Mesangial cell (primary cell): Measurements from ENCODE around the gene IL17D. TPM values are rescaled to one million over a fixed set of nuclear protein-coding genes. Genes with fewer than 3 reads are reported as not detected.

Source experiments
- total RNA-seq: library from RNA; depleted of rRNA; stranded (reverse); fragments of >200 nt; gene quantifications from 2 replicates; pipeline ENCODE4 v1.2.3, GENCODE V29; 2015

IL17D gene
- total RNA-seq: 0.51 and 0.98 TPM in 2 replicates

DNA sequence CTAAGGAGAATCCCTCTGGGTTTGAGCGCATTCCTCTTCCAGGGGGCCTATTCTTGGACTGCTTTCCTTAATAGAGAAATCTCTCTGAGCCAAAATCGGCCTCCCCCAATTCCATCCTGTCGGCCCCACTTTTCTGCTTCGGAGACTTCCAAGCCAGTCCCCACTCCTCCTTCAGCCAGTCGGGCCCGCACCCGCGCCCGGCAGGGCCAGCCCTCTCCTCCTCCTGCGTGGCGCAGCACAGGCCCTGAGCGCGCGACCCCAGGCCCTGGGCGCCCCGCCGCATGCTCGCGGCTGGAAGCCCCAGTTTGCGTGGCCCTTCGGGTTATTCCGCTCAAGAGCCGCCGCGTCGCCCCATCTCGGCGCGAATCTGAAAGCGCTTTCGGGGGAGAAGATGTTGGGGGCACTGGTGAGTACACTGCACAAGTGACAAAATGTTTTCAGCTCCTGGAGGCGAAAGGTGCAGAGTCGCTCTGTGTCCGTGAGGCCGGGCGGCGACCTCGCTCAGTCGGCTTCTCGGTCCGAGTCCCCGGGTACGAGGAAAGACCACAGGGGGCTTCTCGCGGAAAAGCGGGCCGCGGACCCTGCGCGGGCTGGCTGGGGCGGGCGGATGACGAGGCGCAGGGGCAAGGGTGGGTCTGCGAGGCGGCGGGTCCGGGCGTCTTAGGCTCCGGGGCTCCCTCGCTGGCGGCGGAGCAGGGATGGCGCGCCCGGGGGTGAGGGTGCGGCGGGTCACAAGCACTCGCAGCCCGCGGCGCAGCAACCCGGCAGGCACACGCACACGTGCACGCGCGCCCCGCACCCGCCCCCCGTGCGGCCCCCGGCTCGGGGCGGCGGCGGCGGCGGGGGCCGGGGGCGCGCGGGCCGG is at the start of gene IL17D:
Gene IL17D (plus strand): TSS at position 785 of the 865 bp plus-strand sequence. CDS start 303 bp downstream, outside the sequence.

Other genes starting within 250 kb of the IL17D start
- 14.8 and 65.5 TPM in 2 replicates for gene CRYL1, start 177.8 kb upstream of the IL17D start, total RNA-seq
- gene IFT88, start 136.5 kb upstream of the IL17D start, total RNA-seq: 4.7 and 5.9 TPM in 2 replicates
- gene EEF1AKMT1, start 70.3 kb downstream of the IL17D start, total RNA-seq: 7.2 and 8.1 TPM in 2 replicates
- 12.0 and 19.4 TPM in 2 replicates for gene XPO4, start 199.0 kb downstream of the IL17D start, total RNA-seq